Stimulated activated CD4-positive, alpha-beta T cell treated with anti-CD3 and anti-CD28 coated beads, TNF-alpha, amount 100 ng/mL, for 48 hours (primary cell): Measurements from ENCODE around the gene CEBPG.

Source experiments
- DNase-seq, 3 donors: peaks; one replicate each; pipeline ENCODE4 v3.0.0-alpha.2; 2020; ENCODE audit warnings: low read depth in 3 of 3

CEBPG gene

GRCh38 chr19:33382006-33382405, 8.5 kb downstream of the CEBPG start:
- DNase-seq = no peak

DNA sequence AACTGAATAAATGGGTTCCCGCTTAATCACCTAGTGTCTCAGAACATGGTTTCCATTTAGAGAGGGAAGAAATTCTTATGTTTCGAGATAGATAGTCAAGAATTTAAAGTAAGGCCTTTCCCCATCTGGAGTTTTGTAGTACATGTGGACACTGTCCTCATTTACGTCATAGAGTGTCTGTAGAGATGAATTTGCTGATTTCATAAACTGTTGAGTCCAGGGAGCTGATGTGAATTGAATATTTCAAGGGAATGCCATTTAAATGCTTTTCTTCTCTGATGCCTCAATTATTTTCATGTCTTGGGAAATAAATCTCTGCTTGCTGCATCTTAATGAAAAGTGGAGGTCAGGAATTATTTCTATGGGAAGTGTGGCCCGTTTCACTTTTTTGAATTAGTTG, 9.5 kb downstream of the CEBPG start:
- no peak for DNase-seq

- DNase-seq = no peak
Measured at GRCh38 chr19:33383720-33384292, 10.3 kb downstream of the CEBPG start.

DNA sequence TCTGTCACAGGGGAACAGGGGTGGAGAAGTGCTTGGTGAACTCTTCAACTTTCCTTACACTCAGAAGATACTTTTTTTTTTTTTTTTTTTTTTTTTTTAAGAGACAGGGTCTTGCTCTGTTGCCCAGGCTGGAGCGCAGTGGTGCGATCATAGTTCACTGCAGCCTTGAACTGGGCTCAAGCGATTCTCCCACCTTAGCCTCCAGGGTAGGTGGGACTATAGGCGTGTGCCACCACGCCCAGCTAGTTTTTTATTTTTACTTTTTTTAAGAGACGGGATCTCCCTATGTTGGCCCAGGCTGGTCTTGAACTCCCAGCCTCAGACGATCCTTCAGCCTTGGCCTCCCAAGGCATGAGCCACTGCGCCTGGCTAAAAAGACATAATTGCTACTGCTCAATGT, 11.5 kb downstream of the CEBPG start:
- no peak for DNase-seq

- no peak for DNase-seq
Measured at GRCh38 chr19:33385956-33386355, 12.4 kb downstream of the CEBPG start.

DNA sequence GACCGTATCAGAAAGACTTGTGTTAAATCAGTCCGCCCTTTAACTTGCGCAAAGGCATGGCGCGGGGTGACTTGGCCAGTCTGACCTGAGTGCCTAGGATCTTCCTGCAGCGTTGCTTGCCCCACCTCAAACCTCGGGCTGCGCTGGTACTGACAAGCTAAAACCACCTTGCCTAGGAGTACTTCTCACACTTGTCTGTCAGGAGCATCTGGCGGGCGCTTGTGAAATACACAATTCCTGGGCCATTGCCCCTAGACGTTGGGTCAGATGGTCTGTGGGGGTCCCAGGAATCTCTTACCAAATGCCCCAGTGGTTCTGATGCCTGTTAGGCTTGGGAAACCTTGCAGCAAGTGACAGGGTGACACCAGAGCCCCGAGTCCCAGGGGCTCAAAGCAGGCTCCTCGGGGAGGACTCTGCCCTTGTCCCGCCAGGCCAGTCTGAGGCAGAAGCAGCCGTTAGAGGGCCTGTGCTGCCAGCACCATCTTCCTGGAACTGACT, 12.9 kb downstream of the CEBPG start:
- no peak for DNase-seq

- DNase-seq = no peak
Measured at GRCh38 chr19:33387351-33388230, 14.1 kb downstream of the CEBPG start.

- no peak for DNase-seq
Measured at GRCh38 chr19:33388231-33388724, 14.8 kb downstream of the CEBPG start.

DNA sequence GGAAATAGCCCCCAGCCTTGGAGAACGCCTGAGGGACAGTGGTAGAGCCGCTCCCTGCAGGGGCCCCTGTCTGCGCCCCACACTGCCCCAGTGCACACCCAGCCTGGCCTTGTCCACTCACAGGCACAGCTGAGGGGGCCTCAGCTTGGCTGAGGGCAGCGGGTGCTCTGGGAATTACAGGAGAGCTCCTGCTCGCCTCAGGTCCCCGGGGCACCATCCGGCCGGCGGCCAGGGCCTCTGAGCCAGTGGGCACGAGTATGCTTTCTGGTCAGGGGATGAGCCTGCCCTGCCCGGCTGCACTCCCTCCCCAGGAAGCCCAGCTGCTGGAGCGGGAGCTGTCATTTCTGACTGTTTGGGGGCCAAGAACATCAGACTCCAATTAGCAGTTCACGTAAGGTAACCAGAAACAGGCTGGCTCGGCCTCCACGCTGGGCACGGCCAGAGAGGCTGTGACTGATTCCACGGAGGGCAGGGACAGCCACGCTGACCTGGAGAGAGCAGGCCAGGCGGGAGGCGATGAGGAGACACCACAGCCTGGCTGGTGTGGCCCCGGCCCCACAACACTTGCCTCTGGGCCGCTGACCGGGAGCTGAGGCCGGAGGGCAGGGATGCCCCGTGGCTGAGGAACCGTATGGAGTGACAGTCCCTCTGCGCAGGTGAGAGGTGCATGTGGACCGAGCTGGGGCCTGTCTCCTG, 15.4 kb downstream of the CEBPG start:
- DNase-seq = no peak

DNA sequence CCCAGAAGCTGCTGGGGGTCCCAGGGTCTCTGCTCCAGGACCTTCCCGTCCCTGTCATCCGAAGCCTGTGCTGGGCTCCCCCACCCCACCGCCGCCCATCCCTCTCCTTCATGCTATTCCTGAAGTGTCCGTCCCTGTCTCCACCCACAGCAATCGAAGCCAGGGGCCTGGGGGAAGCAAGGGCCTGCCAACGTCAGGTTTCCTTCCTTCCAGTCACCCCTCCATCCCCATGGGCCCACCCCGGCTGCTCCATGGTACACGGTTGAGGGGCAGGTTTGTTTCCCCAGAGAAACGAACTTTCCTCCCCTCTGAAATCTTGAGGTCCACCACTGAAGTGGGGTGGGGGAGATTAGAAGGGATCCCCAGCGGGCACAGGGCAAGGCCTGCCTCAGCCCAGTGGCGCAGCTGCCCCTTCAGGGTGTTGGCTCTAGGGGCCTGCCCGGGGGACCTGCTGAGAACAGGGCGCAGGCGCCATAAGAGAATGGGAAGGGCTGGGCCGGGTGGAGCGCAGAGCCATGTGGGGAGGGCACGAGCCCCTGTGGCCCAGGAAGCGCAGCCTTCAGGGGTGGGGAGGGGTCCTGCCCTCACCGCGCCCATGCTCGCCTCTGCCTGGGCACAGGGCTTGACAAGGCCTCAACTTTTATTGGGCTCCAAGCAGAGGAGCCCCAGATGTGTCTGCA, 16.1 kb downstream of the CEBPG start:
- DNase-seq = no peak

- no peak for DNase-seq
Measured at GRCh38 chr19:33390101-33390907, 16.8 kb downstream of the CEBPG start.

- DNase-seq = no peak
Measured at GRCh38 chr19:33390908-33391630, 17.6 kb downstream of the CEBPG start.

- no peak for DNase-seq
Measured at GRCh38 chr19:33391631-33392249, 18.2 kb downstream of the CEBPG start.

DNA sequence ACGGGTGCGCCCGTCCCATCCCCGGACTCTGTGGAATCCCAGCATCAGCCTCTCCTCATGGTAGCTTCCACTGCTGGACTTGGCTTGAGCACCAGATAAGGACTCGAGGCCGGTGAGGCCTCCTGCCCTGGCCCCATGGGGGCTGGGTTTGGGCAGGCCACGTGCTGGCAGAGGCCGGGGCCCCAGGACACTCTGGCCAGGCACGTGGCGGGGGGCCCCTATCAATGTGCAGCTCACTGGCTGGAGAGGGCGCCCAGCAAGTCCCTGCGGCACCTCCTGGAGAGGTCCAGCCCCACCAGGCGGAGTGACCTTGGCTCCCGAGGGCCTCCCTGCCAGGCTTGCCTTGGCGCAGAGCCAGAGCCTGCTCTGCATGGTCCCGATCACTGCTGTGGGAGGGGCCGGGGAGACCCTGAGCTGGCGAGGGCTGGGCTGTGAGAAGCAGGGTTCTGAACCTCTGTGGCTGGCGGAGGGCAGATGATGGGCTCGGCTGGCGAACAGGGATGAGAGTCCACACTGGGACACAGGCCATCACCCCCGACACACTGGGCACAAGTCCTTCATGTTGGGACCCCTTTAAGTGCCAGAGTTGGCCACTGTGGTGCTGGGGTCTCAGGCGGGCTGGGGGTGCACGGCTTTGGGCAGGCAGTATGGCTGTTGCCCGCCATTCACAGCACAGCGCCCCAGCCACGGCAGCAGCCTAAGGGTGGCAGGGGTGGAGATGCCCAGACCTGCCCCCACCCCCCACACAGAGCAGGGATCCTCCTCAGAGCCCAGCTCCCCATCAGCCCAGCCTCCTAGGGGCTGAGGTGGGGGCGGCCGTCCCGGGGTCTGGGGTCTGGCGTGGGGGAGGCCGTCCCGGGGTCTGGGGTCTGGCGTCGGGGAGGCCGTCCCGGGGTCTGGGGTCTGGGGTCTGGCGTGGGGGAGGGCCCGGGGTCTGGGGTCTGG, 19.1 kb downstream of the CEBPG start:
- no peak for DNase-seq

GRCh38 chr19:33393286-33394005, 19.9 kb downstream of the CEBPG start:
- DNase-seq = no peak

DNA sequence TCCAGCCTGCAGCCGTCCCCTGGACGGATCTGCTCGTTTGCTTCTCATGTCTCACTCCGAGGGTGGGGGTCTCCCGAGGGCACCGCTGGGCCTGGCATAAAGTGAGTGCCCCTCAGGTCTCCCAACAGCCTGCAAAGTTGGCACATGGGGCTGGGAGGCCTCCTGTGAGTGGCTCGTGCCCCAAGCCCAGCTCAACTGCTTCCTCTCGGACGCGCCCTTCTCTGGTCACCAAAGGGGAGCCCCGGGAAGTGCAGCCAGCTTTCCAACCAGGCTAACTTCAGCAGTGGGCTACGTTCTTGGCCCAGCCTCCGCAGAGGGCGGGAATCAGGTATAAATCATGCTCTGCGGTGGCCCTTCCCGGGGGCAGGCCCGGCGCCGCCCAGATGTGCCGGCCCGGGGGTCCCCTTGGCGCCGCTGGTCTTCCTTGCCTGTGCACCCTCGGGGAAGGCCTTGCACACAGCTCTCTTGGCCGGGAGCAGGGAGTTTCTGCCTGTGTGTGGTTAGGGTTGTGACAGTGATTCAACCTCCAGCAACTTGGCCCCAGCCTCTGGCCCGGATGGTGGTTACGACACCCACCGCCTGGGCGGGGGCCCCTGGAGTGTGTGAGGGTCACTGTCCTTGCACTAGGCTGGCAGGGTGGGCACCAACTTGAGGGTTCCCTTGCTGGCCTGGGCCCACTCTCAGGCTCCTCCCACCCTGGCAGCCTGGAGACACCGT, 20.7 kb downstream of the CEBPG start:
- DNase-seq = no peak
